AG04450 (cell line): ENCODE results near the gene PRR7. TPM values are rescaled to one million over a fixed set of nuclear protein-coding genes. Genes with fewer than 3 reads are reported as not detected.

Experiments used
- CTCF ChIA-PET: fragments of 300-600, 350-600 bp; formaldehyde crosslinking; extraction: SDS; loops from one replicate; lab custom pipeline; 2022; ENCODE audit warnings: antibody characterized with exemption, inconsistent platforms; lab: Charles Lee
- POLR2A ChIA-PET: fragments of 350-600 bp; formaldehyde crosslinking; extraction: SDS; loops from one replicate; lab custom pipeline; 2021; ENCODE audit warnings: antibody characterized with exemption, inconsistent platforms; lab: Yijun Ruan, JAX
- DNase-seq: peaks from one replicate; pipeline ENCODE4 v3.0.0-alpha.2; 2011; ENCODE audit warnings: low read depth, low spot score
- H3K27ac ChIP-seq: one replicate; pipeline ENCODE4 v1.5.1; 2012; ENCODE audit warnings: low read depth, low read length, control low read depth
- H3K27me3 ChIP-seq: one replicate; pipeline ENCODE4 v1.6.0; 2012; ENCODE audit warnings: low read length; ENCODE audit not compliant: control insufficient read depth, insufficient read depth
- H3K4me3 ChIP-seq: 2 replicates; pipeline ENCODE4 v1.5.1; 2011; ENCODE audit warnings: mild to moderate bottlenecking, low read depth, low read length, control low read depth
- H3K9me3 ChIP-seq: 2 replicates; pipeline ENCODE4 v1.5.1; 2012; ENCODE audit warnings: low read length; ENCODE audit not compliant: control insufficient read depth, insufficient read depth
- CTCF ChIP-seq: IDR thresholded peaks from 2 replicates; pipeline ENCODE4 v1.5.1; 2011; ENCODE audit warnings: low read depth, low read length, control low read depth, inconsistent platforms
- polyA plus RNA-seq: library from polyadenylated mRNA; depleted of rRNA; stranded (reverse); fragments of >200 nt; gene quantifications from 2 replicates; pipeline ENCODE4 v1.2.3, GENCODE V29; 2011

PRR7 gene
- polyA plus RNA-seq, 1 experiment, result 1.0 TPM

GRCh38 chr5:177430140-177430951, 16.3 kb upstream of the PRR7 start:
- H3K27me3 ChIP-seq, result no peaks in the 10 kb centered on the region
- ChIA-PET POLR2A (no interaction called here), CTCF (interaction anchor here (0.6 to 1.6 kb wide), 3 partner anchors 24 to 60 kb away, joined by 3 to 6 read pairs (median 4); no protein-coding TSS in a partner anchor)
- no peaks in the 10 kb centered on the region for H3K9me3 ChIP-seq
- no peak overlapping the region for H3K4me3 ChIP-seq
- no peak for DNase-seq
- no peak overlapping the region for H3K27ac ChIP-seq
- no peak for TF ChIP-seq CTCF

GRCh38 chr5:177430972-177431316, 15.7 kb upstream of the PRR7 start:
- H3K9me3 ChIP-seq, result no peaks in the 10 kb centered on the region; the same call in 1 of the 2 replicates
- POLR2A ChIA-PET, result interaction anchor here (0.5 kb wide), 1 partner anchor 115 kb away, joined by 3 read pairs; no protein-coding TSS in a partner anchor
- no peak for TF ChIP-seq CTCF
- no peak for DNase-seq
- no peaks in the 10 kb centered on the region for H3K27me3 ChIP-seq
- no peak overlapping the region for H3K4me3 ChIP-seq
- H3K27ac ChIP-seq, result no peak overlapping the region
- CTCF ChIA-PET, result no interaction called here

GRCh38 chr5:177431317-177432142, 15.1 kb upstream of the PRR7 start:
- no peak for TF ChIP-seq CTCF
- Histone ChIP-seq H3K9me3 (no peaks in the 10 kb centered on the region; the same call in 1 of the 2 replicates), H3K4me3 (no peak overlapping the region), H3K27ac (no peak overlapping the region), H3K27me3 (no peaks in the 10 kb centered on the region)
- ChIA-PET POLR2A (interaction anchor here (0.5 kb wide), 1 partner anchor 114 kb away, joined by 3 read pairs; no protein-coding TSS in a partner anchor), CTCF (interaction anchor here (0.6 to 0.8 kb wide), 2 partner anchors 28 to 61 kb away, joined by 3 read pairs; no protein-coding TSS in a partner anchor)
- DNase-seq, result no peak

- Histone ChIP-seq H3K27me3 (no peaks in the 10 kb centered on the region), H3K27ac (no peak overlapping the region), H3K9me3 (no peaks in the 10 kb centered on the region; the same call in 1 of the 2 replicates), H3K4me3 (no peak overlapping the region)
- no peak for DNase-seq
- ChIA-PET CTCF (interaction anchor here (0.6 to 0.8 kb wide), 2 partner anchors 29 to 61 kb away, joined by 3 read pairs; no protein-coding TSS in a partner anchor), POLR2A (no interaction called here)
- no peak for TF ChIP-seq CTCF
These were observed 14.3 kb upstream of the PRR7 start for GRCh38 chr5:177432143-177432838.
